HepG2 (cell line): ENCODE data around the gene VSIG10L2. TPM values are rescaled to one million over a fixed set of nuclear protein-coding genes. Genes with fewer than 3 reads are reported as not detected.

Source experiments
- ATAC-seq: fragments of 200-7000 bp; cut with Tn5 transposase; 3 replicates; pipeline ENCODE4 v1.9.1; 2020; ENCODE audit warnings: mild to moderate bottlenecking, moderate library complexity
- BruUV-seq: library from RNA; stranded (reverse); fragments of 400-500 nt; replicated peaks from 2 replicates; lab custom pipeline; 2021; lab: Mats Ljungman, UMichigan
- CTCF ChIA-PET: fragments of 300-600 bp; formaldehyde crosslinking; extraction: SDS; loops from one replicate; lab custom pipeline; 2021; ENCODE audit warnings: low total read pairs, inconsistent platforms, low intra/inter-chr PET ratio; lab: Yijun Ruan, JAX
- POLR2A ChIA-PET: fragments of 350-600 bp; sonication (Branson Sonifier 250); formaldehyde crosslinking; loops from one replicate; lab custom pipeline; 2020; ENCODE audit warnings: antibody characterized with exemption, inconsistent platforms; lab: Yijun Ruan, JAX
- DNase-seq: peaks from one replicate; pipeline ENCODE4 v3.0.0-alpha.2; 2015; ENCODE audit warnings: low spot score
- FAIRE-seq: peaks from 3 replicates; lab custom pipeline; 2011; peaks lifted over from hg19 to GRCh38; lab: Jason Lieb, UNC
- H2AFZ ChIP-seq: one replicate; pipeline ENCODE4 v1.6.1; 2011; ENCODE audit warnings: low read length, inconsistent platforms
- H3K27ac ChIP-seq: fragments of 300-600 bp; 3 replicates; pipeline ENCODE4 v1.8.0; 2011; ENCODE audit warnings: mixed run types, mild to moderate bottlenecking, mixed read lengths, low read length, inconsistent platforms; ENCODE audit not compliant: insufficient read depth; ENCODE audit errors: extremely low read length
- H3K27me3 ChIP-seq, 2 experiments: fragments of 200-600 bp in 1 of 2; 2 replicates in 1 of 2; 3 replicates in 1 of 2; pipeline versions ENCODE4 v1.6.0 to v1.8.0; 2011; ENCODE audit warnings: low read length in 2 of 2, mild to moderate bottlenecking in 2 of 2, moderate library complexity in 2 of 2, inconsistent platforms in 1 of 2; ENCODE audit not compliant: insufficient read depth in 2 of 2, control insufficient read depth in 1 of 2
- H3K36me3 ChIP-seq, 2 experiments: fragments of 200-600 bp in 1 of 2; replicated peaks in 1 of 2; 2 replicates in 1 of 2; 3 replicates in 1 of 2; pipeline versions ENCODE4 v1.5.1 to v1.8.0; 2011; ENCODE audit warnings: low read length in 2 of 2, inconsistent platforms in 1 of 2; ENCODE audit not compliant: insufficient read depth in 2 of 2, control insufficient read depth in 1 of 2
- H3K4me1 ChIP-seq: 2 replicates; pipeline ENCODE4 v1.5.1; 2012; ENCODE audit warnings: low read length, inconsistent platforms; ENCODE audit not compliant: insufficient read depth
- H3K4me2 ChIP-seq: 2 replicates; pipeline ENCODE4 v1.6.0; 2011; ENCODE audit warnings: low read depth, low read length, inconsistent platforms
- H3K4me3 ChIP-seq, 3 experiments: fragments of 200-600 bp in 1 of 3; sonication (generic), shearing (Covaris generic) in 1 of 3; replicated peaks in 1 of 3; 2 replicates each; pipeline ENCODE4 v1.5.1; 2011 to 2016; ENCODE audit warnings: low read length in 3 of 3, inconsistent platforms in 2 of 3, low read depth in 2 of 3, mild to moderate bottlenecking in 2 of 3, control low read depth in 1 of 3, mixed read lengths in 1 of 3; ENCODE audit not compliant: insufficient read depth in 1 of 3
- H3K79me2 ChIP-seq: one replicate; pipeline ENCODE4 v1.6.1; 2011; ENCODE audit warnings: low read length, inconsistent platforms; ENCODE audit not compliant: insufficient read depth
- H3K9ac ChIP-seq: 2 replicates; pipeline ENCODE4 v1.6.0; 2011; ENCODE audit warnings: mild to moderate bottlenecking, low read depth, low read length, inconsistent platforms; ENCODE audit not compliant: insufficient read depth
- H3K9me3 ChIP-seq: 2 replicates; pipeline ENCODE4 v1.5.1; 2012; ENCODE audit warnings: mild to moderate bottlenecking, low read length
- H4K20me1 ChIP-seq: 2 replicates; pipeline ENCODE4 v1.6.0; 2011; ENCODE audit warnings: inconsistent platforms, mild to moderate bottlenecking, low read length, moderate library complexity; ENCODE audit not compliant: insufficient read depth
- BATF2 ChIP-seq: sonication (generic); formaldehyde crosslinking; IDR thresholded peaks from 2 replicates; pipeline ENCODE4 v1.8.0; 2022; ENCODE audit warnings: mild to moderate bottlenecking, missing genetic modification reagents, moderate library complexity
- CCAR2 ChIP-seq: fragments of 200-400 bp; formaldehyde crosslinking; optimal IDR thresholded peaks from 2 replicates; pipeline ENCODE3; 2018; ENCODE audit warnings: low read depth, mild to moderate bottlenecking, low read length, moderate library complexity
- CTCF ChIP-seq: sonication (generic); formaldehyde crosslinking; IDR thresholded peaks from 2 replicates; pipeline ENCODE4 v1.5.0; 2020; ENCODE audit warnings: mild to moderate bottlenecking, missing genetic modification reagents, moderate library complexity
- FOXA3 ChIP-seq: IDR thresholded peaks from 2 replicates; pipeline ENCODE4 v1.6.1; 2016; ENCODE audit warnings: missing genetic modification reagents, missing compliant biosample characterization
- MXD4 ChIP-seq: IDR thresholded peaks from 2 replicates; pipeline ENCODE4 v1.6.1; 2016; ENCODE audit warnings: mild to moderate bottlenecking, missing biosample characterization, missing genetic modification reagents
- SP5 ChIP-seq: IDR thresholded peaks from 2 replicates; pipeline ENCODE4 v1.6.1; 2016; ENCODE audit warnings: low read depth, borderline replicate concordance
- STAG1 ChIP-seq: sonication (generic); formaldehyde crosslinking; IDR thresholded peaks from 2 replicates; pipeline ENCODE4 v1.4.0; 2020; ENCODE audit warnings: missing genetic modification reagents
- U2AF1 ChIP-seq: fragments of 200-400 bp; formaldehyde crosslinking; optimal IDR thresholded peaks from 2 replicates; pipeline ENCODE3; 2017; ENCODE audit warnings: mild to moderate bottlenecking, low read depth, low read length
- ZNF136 ChIP-seq: sonication (generic); formaldehyde crosslinking; IDR thresholded peaks from 2 replicates; pipeline ENCODE4 v1.8.1; 2022; ENCODE audit warnings: low read depth, mild to moderate bottlenecking, moderate library complexity, missing genetic modification reagents
- ZNF644 ChIP-seq: IDR thresholded peaks from 2 replicates; pipeline ENCODE4 v1.6.1; 2016; ENCODE audit warnings: low read depth
- WGBS: methylation state at CpG from one replicate; pipeline ENCODE4 v1.1.6; 2017; ENCODE audit warnings: low lambda C conversion rate; 5-methylcytosine and 5-hydroxymethylcytosine counted together
- in situ Hi-C: cut with HindIII; loops from 2 replicates; pipeline ENCODE4 v1.10.0; 2017; ENCODE audit warnings: low pct_unique_long_range_greater_than_20kb; ENCODE audit not compliant: extremely low pct_ligation_motif_present
- intact Hi-C: fragments of 100-400 bp; cut with micrococcal nuclease; formaldehyde crosslinking; loops from one replicate; pipeline ENCODE4 v1.10.0; 2022; ENCODE audit not compliant: unreplicated experiment
- polyA plus RNA-seq, 8 experiments: library from polyadenylated mRNA; depleted of rRNA in 3 of 8; stranded (reverse) in 7 of 8; unstranded in 1 of 8; fragments of >200 nt; fragmentation: Illumina TruSeq in 4 of 8; extraction: Trizol in 4 of 8; gene quantifications; 2 replicates each; pipeline versions ENCODE4 v1.2.1 to v1.2.3, GENCODE V29; 2011 to 2016; ENCODE audit warnings: low read depth in 4 of 8, missing spikeins in 1 of 8, mixed read lengths in 1 of 8; ENCODE audit not compliant: insufficient read depth in 1 of 8
- total RNA-seq, 5 experiments: library from RNA; depleted of rRNA; stranded (reverse); fragments of >200 nt; fragmentation: Illumina TruSeq; extraction: Trizol; gene quantifications; 2 replicates each; pipeline ENCODE4 v1.2.3, GENCODE V29; 2016; ENCODE audit warnings: low read depth in 1 of 5

VSIG10L2 gene
- total and polyA plus RNA-seq, 2 of the 13 experiments (the other 11 are each of a cell fraction or from before 2014, with no cell fraction given) = 0.21 TPM; not detected in 1

GRCh38 chr11:125935056-125935455, 10.8 kb upstream of the VSIG10L2 start:
- FAIRE-seq = no peak
- Histone ChIP-seq H3K9ac (no peak overlapping the region), H3K4me1 (peaks cover 21% of the 10 kb centered on the region), H2AFZ (no peak overlapping the region), H3K9me3 (no peaks in the 10 kb centered on the region), H3K27ac (no peak overlapping the region), H3K27me3 (0 out of 5 replicates have a peak, but pooled peaks cover 0 to 8% of the 10 kb centered on the region in 2 experiments), H4K20me1 (no peaks in the 10 kb centered on the region), H3K4me3 (no peak overlapping the region), H3K79me2 (no peaks in the 10 kb centered on the region), H3K36me3 (no peaks in the 10 kb centered on the region), H3K4me2 (peak overlapping the region; percentile 34; the same call in 1 of the 2 replicates)
- in situ Hi-C loops (no loop called here), intact Hi-C loops (no loop called here)
- CTCF ChIA-PET = no interaction called here
- BruUV-seq = no TSS peak
- POLR2A ChIA-PET = no interaction called here
- DNase-seq = no peak
- WGBS = 19% methylated on average over 2 of the region's 2 CpGs
- TF ChIP-seq STAG1 (CRISPR knock-in tag) = peak; percentile 58
- TF ChIP-seq BATF2 = no peak
- TF ChIP-seq SP5 (CRISPR knock-in tag) = no peak
- peak; percentile 22; the same call in 1 of the 2 replicates for TF ChIP-seq ZNF644 (CRISPR knock-in tag)
- TF ChIP-seq CCAR2 = no peak
- no peak for TF ChIP-seq U2AF1
- no peak for TF ChIP-seq MXD4 (CRISPR knock-in tag)
- TF ChIP-seq FOXA3 (CRISPR knock-in tag) = no peak
- TF ChIP-seq ZNF136 (CRISPR knock-in tag) = no peak
- peak; percentile 49 for TF ChIP-seq CTCF (CRISPR knock-in tag)
- peak; percentile 81 for ATAC-seq
